NCI-H2196 treated with DMSO at 0.1 percent for 48 hours (cell line): ENCODE measurements around the gene FCRL1.

Source experiments
- DNase-seq: peaks from one replicate; lab custom pipeline; 2025; ENCODE audit not compliant: unreplicated experiment; lab: John Stamatoyannopoulos, UW

Gene FCRL1, protein sequence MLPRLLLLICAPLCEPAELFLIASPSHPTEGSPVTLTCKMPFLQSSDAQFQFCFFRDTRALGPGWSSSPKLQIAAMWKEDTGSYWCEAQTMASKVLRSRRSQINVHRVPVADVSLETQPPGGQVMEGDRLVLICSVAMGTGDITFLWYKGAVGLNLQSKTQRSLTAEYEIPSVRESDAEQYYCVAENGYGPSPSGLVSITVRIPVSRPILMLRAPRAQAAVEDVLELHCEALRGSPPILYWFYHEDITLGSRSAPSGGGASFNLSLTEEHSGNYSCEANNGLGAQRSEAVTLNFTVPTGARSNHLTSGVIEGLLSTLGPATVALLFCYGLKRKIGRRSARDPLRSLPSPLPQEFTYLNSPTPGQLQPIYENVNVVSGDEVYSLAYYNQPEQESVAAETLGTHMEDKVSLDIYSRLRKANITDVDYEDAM

DNA sequence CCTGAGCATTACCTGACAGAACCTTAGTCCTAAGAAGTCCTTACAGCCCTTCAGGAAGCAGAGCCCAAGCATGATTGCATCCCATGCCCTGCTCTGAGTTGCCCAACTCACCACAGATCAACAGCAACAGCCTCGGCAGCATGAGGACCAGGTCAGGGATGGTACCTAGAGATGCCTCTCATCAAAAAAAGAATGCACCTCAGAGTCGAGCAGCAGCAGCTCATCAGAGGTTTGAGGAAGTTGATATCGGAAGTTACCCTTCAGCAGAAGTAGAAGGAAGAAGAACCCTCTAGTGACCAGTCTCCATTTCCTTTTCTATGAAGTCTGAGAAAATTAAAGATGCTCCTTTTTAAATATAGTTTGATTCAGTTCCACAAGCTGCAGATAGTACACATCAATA, at the start of gene FCRL1:
Gene FCRL1, minus strand, starts transcription at position 225 of the 400 bp plus-strand sequence. Its CDS starts 83 bp downstream, at position 142.
- DNase-seq, result no peak

DNA sequence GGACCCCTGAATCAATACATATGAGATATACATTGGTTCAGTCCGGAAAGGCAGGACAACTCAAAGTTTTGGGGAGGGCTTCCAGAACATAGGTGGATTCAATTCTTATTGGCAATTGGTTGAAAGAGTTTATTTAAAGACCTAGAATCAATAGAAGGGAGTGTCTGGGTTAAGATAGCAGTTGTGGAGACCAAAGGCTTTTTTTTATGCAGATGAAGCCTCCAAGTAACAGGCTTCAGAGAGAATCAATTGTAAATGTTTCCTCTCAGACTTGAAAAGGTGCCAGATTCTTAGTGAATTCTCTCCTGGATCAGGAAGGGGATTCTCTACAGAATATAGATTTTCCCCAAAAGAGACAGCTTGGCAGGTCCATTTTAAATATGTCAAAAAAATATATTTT, 48.7 kb upstream of the FCRL1 start:
- DNase-seq, result no peak

GRCh38 chr1:157862114-157863070, 42.5 kb upstream of the FCRL1 start:
- no peak for DNase-seq

- no peak for DNase-seq
These were observed 36.6 kb upstream of the FCRL1 start for GRCh38 chr1:157856538-157856937.

- no peak for DNase-seq
These were observed 32.6 kb upstream of the FCRL1 start for GRCh38 chr1:157852476-157852875.

GRCh38 chr1:157849229-157849875, 29.4 kb upstream of the FCRL1 start:
- DNase-seq, result no peak

GRCh38 chr1:157844089-157844830, 24.3 kb upstream of the FCRL1 start:
- no peak for DNase-seq

GRCh38 chr1:157842939-157843338, 23.0 kb upstream of the FCRL1 start:
- DNase-seq, result no peak

GRCh38 chr1:157841708-157842107, 21.8 kb upstream of the FCRL1 start, which contains the start of gene CD5L:
Gene CD5L (minus strand): TSS chr1:157841808. CDS start chr1:157841701, 107 bp downstream.
- no peak for DNase-seq

GRCh38 chr1:157838966-157839365, 19.0 kb upstream of the FCRL1 start:
- DNase-seq, result no peak

DNA sequence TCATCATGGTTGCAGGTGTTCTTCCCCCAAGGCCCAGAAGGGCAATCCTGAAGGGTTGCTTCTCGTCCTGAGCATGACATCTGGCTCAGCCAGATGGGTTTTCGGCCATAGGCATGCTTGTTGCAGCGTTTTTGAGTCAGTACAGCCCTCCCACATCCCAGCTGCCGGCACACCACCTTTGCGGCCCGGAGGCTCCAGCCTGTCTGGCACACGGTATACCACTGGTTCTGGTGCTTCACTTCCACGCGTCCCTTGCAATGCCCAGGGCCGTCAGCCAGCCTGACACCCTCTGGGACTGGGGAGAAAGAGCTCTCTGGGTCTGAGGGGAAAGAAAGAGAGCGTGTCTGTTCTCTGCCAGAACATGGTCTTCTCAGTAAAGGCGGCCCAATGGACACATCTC, 14.5 kb upstream of the FCRL1 start:
- no peak for DNase-seq

- DNase-seq, result no peak
These were observed 13.2 kb upstream of the FCRL1 start for GRCh38 chr1:157833145-157833544.

DNA sequence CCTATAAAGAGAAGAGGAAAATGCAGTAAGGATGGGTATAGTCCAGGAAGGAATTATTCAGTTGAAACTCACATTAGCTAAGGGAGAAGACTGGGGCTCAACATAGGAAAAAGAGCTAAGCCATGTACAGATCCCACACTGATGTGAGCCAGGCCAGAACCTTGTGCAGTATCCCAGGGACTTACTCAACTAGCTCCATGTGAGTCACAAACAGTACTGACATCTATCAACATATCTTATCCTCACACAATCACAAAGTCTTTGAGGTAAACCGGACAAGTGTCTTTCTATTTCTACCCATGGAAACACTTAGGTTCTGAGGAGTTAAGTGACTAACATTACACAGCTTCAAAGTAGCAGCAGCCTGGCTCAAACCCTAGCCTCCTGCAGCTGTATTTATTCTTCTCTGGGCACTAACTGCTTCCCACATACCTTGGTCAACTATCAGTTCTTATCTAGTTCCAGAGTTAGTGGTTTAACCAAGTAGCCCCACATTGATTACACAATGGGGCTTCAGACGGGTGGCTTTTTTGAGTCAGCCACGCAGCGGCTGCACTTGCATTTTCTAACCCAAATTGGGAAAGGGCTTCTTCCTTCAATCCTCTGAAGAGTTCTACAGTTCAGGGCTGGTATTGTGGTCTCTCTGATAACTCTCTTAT, 12.2 kb upstream of the FCRL1 start:
- DNase-seq, result no peak

GRCh38 chr1:157830887-157831286, 11.0 kb upstream of the FCRL1 start:
- no peak for DNase-seq

- no peak for DNase-seq
These were observed 9.8 kb upstream of the FCRL1 start for GRCh38 chr1:157829711-157830110.

- DNase-seq, result no peak
These were observed 9.3 kb upstream of the FCRL1 start for GRCh38 chr1:157829210-157829609.

- no peak for DNase-seq
These were observed 379 bp upstream of the FCRL1 start for GRCh38 chr1:157820299-157820698.

- DNase-seq, result no peak
These were observed 705 bp downstream of the FCRL1 start for GRCh38 chr1:157819215-157819614.

DNA sequence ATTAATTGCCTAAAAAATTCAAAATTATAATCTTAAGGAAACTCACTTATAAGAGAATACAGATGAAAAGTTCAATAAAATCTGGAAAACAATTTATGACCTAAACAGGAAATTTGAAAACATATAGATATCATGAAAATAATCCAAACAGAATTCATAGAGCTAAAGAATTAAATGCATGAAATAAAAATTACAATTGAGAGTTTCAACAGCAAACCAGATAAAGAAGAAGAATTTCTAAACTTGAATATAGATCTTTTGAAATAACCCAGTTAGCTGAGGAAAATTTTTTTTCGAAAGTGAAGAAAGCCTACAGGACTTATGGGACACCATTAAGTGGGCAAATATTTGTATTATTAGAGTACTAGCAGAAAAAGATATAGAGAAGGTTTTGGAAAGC, 6.7 kb downstream of the FCRL1 start:
- DNase-seq, result no peak
